Stimulated activated CD4-positive, alpha-beta T cell treated with anti-CD3 and anti-CD28 coated beads, TNF-alpha, amount 100 ng/mL, for 4 hours (primary cell): Measurements from ENCODE around the gene ANKRD36C.
"Not testable (repeated sequence)": the region's sequence is repeated elsewhere in the genome, so short reads cannot be mapped to it uniquely, and the experiment has no call there.

ENCODE experiments used
- DNase-seq, 3 experiments: peaks; one replicate each; pipeline ENCODE4 v3.0.0-alpha.2; 2020; ENCODE audit warnings: low read depth in 3 of 3

ANKRD36C gene

DNA sequence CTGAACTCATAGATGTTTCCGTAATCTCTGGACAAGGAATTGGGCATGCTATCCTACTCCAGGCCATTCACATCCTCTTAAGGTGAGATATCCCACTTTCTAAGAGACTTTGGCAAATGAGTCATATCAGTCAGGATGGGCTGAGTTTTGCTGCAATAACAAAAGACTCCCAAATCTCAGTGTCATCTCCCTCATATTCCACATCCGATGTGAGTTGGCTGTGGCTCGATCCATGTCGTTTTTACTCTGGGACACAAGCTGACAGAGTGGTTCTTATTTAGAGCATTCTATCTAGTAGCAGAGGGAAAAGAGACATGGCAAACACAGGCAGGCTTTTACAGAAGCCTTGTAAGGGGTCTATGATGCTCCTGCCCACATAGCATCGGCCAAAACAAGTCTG, 14.6 kb upstream of the ANKRD36C start:
- DNase-seq = not testable (repeated sequence)

DNA sequence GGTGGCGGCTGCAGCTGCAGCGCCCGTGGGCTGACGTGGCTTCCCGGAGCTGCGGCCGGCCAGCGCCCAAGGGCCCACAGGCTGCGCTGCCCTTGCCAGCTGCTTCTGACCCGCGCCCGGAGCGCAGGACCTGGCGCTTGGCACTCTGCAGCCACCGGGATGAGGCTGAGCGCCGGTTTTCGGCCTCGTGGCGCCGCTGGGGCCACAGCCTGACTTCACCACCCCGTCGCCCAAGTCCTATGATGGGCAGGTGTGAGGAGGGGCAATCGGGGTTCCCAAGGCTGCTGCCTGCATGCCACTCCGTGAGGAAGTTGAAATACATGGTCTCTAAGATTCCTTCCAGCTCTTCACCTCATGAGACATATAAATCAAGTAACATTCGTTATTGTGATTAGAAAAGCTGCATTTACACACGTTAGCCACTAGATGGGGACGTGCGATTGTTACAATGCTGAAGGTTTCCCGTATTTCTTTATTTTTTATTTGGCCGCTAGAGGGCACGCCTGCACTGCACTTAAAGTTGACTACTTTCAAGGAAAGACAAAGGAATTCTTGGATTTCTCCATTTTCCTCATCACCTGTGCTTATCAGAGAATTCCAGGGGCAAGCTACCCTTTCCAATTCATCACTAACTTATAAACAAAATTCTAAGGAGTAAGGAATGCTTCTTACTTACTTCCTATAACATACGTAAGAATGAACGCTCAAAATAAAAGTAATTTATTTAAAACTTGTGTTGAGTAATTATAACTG, 1.1 kb upstream of the ANKRD36C start:
- DNase-seq = peak in 1 of 3 experiments; percentile 21

DNA sequence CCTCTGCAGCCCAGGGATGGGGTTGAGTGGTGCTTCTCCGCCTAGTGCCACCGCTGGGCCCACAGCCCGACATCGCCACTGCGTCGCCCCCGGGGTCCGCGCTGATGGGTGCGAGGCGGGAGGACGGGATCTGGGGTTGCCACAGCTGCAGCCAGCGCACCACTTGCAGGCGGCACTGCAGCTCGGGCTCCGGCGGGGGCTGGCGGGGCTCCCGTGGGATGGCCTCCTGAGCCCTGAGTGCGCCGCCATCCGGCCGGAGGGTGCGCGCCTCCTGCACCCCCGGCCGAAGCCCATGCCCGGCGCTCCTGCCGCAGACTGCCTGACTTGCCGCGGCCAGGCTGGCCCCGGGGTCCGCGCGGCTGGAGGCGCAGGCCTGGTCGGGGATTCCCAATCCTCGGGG, 478 bp upstream of the ANKRD36C start:
- DNase-seq = not testable (repeated sequence)

DNA sequence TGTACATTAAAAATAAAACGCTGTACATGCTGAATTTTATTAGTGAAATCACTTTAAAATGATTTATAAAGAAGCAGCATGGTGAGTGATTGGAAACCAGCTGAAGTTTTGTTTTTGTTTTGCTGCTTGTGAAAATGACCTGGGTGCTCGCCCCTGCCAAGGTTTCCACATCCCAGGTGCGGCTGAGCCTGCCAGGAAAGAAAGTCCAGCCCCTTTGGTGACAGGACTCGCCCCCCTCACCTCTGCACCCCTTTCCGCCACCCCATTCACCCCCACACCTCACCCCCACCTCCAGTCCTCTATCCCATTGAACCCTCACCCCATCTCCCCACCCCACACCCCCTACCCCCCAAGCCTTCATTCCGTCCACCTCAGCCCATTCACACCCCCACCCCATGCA, 740 bp downstream of the ANKRD36C start:
- not testable (repeated sequence) for DNase-seq

DNA sequence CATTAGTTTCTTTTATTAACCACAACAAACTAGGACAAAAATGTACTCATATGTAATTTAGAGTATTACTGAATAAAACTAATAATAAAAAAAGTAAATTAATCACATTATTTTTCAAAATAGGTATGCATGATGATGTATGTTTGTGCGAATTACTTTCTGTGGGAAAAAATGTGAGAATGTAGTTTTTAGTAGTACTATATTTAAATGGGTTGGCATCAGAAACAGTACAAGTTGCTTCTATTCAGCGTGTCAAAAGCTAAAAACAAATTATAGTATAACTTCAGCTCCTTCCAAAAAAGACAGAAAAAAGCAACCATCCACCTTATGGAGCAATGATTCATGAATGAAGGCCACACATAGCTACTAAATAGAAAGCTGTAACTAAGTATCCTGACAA, 40.0 kb downstream of the ANKRD36C start:
- DNase-seq = not testable (repeated sequence)

DNA sequence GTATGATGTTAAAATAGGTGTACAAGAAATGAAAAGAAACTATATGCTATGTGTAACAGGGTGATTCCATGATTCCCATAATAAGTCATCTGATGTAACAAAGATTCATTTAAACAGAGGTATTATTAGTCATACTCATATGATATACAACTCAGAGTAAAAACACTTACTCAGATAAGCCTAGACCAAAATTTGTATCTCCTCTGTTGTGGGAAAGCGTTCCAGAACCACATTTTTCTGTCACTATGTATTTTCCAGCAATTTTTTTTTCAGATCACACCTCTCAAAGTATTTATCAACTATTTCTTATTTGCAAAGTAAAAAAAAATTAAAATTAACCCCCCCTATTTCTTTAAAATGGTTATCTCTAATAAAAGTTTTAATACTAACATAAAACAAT, 43.6 kb downstream of the ANKRD36C start:
- not testable (repeated sequence) for DNase-seq

DNA sequence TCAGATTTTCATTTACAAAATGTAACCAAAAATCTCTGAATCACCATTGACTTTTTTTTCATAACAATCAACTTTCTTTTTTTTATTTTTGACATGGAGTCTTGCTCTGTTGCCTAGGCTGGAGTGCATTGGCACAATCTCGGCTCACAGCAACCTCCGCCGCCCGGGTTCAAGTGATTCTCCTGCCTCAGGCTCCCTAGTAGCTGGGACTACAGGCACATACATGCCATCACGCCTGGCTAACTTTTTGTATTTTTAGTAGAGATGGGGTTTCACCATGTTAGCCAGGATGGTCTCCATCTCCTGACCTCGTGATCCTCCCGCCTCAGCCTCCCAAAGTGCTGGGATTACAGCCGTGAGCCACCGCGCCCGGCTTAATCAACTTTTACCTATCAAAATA, 51.7 kb downstream of the ANKRD36C start:
- not testable (repeated sequence) for DNase-seq

DNA sequence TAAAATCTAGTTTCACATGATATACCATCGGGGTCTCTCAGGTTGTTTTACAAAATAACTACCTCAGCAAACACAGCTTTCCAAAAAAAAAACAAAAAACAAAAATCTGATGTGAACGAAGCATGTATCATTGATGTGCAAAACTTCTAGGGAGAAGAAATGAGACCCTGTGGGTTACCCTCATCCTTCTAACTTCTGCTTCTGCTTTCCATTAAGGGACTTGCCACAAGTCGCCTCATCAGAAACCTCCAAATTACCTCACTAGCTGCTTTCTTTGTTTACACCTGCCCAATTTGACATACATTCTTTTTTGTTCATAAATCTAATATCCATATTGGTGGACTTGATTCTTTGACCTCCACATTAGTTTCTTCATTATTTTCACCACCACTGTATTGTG, 60.9 kb downstream of the ANKRD36C start:
- not testable (repeated sequence) for DNase-seq

DNA sequence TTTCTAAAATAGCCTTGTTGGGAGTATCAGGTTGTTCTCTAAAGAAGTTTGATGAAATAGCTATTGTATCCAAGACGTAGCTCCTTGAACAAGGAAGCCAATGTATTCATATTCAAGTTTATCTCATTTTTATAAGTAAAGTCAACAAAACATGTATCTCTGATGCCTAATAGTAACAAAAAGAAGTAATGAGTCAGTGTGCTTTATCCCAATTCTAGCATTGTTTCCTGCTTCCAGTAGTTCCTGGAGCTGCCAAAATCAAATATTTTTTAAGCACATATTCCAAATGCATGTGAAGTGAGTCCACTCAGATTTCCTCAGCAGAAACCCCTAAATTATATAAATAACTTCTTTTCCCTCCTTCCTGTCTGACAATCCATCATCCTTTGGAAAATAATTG, 74.6 kb downstream of the ANKRD36C start:
- not testable (repeated sequence) for DNase-seq

DNA sequence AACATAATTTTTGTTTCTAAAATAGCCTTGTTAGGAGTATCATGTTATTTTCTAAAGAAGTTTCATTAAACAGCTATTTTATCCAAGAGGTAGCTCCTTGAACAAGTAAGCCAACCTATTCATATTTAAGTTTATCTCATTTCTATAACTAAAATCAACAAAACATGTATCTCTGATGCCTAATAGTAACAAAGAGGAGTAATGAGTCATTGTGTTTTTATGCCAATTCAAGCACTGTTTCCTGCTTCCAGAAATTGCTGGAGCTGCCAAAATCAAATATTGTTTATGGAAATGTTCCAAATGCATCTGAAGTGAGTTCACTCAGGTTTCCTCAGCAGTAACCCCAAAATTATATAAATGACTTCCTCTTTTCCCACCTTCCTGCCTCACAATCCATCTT, 76.5 kb downstream of the ANKRD36C start:
- DNase-seq = not testable (repeated sequence)

DNA sequence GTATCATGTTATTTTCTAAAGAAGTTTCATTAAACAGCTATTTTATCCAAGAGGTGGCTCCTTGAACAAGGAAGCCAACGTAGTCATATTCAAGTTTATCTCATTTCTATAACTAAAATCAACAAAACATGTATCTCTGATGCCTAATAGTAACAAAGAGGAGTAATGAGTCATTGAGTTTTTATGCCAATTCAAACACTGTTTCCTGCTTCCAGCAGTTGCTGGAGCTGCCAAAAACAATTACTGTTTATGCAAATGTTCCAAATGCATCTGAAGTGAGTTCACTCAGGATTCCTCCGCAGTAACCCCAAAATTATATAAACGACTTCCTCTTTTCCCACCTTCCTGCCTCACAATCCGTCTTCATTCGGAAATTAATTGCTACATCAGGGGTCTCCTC, 80.2 kb downstream of the ANKRD36C start:
- not testable (repeated sequence) for DNase-seq

DNA sequence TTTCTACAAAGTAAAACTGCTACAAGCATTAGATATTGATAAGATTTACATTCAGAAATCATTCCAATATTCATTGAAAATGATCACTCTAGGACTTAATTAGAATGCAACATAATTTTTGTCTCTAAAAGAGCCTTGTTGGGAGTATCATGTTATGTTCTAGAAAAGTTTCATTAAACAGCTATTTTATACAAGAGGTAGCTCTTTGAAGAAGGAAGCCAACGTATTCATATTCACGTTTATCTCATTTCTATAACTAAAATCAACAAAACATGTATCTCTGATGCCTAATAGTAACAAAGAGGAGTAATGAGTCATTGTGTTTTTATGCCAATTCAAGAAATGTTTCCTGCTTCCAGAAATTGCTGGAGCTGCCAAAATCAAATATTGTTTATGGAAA, 97.2 kb downstream of the ANKRD36C start:
- DNase-seq = not testable (repeated sequence)

DNA sequence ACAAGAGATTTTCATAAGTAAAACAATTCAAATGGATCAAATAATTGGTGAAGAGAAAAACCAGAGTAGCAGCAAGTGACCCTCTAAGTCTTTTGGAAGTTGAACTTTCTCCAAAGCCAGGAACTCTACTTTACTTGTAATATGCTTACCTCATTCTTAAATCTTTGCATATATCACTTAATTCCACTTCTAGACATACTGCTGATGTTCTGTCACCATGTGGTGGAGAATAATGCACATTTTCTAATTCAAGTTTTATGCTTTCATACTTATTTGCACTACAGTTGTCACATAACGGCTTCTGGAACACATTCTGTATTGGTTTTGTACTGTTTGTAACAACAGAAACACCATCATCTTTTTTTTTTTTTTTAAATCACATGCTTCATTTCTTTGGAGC, 123.7 kb downstream of the ANKRD36C start:
- DNase-seq = not testable (repeated sequence)

DNA sequence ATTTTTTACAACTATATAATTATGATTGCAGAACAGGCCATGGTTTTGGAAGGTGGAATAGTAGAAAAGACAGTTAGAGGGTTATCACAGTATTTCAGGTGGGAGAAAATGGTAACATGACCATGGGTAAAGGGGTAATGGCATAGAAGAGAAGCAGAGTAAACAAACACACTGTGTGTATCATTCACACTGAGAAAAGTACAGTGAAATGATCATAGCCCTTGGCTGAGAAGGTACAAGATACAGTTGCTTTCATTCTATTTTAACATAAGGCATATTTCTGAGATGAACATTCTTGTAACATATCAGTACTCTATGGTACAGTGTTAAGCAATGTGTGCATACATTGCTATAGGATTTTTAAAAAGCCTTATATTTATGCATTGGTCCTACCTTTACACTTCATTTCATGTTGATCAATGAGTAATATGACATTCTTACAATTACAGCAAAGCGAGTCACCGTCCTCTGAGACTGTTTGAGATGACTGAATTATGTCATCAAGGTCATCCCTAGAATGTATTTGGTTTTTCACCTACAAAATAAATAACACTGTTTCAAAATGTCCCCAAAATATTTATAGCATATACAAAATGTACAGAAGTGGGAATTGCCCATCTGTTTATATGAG, 124.5 kb downstream of the ANKRD36C start:
- not testable (repeated sequence) for DNase-seq

DNA sequence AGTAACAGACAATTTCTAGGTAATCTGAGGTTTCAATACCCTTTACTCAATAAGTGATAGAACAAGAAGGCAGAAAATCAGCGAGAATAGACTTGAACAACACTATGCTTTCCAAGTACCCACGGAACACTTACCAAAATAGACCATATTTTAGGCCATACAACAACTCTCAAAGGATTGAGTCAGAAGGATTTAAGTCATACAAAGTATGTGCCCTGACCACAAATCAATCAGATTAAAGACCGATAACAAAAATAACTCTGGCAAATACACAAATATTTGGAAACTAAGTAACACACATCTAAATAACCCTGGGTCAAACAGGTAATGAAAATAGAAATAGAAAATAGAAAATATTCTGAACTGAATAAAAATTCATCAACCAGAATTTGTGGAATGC, 129.5 kb downstream of the ANKRD36C start:
- DNase-seq = not testable (repeated sequence)

DNA sequence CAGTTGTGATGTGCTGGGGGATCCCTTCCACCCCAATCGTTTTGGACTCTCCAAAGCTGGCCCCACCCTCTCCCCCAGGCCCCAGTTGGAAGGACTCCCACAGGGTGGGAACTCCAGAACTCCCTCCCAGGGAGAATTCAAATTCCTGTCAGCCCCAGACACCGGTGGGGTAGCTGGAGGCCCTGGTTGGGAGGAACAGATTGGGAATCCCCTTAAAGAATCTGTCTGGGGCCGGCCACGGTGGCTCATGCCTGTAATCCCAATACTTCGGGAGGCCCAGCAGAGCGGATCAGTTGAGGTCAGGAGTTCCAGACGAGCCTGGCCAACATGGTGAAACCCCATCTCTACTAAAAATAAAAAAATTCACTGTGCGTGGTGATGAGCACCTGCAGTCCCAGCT, 155.5 kb downstream of the ANKRD36C start:
- no peak for DNase-seq

DNA sequence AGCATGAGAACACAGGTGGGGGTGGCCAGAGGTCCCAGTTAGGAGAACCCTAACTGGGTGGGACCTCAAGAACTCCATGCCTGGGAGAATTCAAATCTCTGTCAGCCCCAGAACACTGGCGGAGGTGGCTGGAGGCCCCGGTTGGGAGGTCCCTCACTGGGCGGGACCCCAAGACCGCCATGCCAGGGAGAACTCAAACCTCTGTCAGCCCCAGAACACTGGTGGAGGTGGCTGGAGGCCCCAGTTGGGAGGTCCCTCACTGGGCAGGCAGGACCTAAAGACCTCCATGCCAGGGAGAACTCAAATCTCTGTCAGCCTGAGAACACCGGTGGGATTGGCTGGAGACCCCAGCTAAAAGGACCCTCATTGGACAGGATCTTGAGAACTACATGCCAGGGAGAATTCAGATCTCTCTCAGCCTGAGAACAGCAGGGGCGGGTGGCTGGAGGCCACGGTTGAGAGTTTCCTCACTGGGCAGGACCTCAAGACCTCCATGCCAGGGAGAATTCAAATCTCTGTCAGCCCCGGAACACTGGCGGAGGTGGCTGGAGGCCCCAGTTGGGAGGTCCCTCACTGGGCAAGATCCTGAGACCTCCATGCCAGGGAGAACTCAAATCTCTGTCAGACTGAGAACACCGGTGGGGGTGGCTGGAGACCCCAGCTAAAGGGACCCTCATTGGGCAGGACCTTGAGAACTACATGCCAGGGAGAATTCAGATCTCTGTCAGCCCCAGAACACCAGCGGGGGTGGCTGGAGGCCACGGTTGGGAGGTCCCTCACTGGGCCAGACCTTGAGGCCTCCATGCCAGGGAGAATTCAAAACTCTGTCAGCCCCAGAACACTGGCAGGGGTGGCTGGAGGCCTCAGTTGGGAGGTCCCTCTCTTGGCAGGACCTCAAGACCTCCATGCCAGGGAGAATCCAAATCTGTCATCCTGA, 157.3 kb downstream of the ANKRD36C start:
- not testable (repeated sequence) for DNase-seq

DNA sequence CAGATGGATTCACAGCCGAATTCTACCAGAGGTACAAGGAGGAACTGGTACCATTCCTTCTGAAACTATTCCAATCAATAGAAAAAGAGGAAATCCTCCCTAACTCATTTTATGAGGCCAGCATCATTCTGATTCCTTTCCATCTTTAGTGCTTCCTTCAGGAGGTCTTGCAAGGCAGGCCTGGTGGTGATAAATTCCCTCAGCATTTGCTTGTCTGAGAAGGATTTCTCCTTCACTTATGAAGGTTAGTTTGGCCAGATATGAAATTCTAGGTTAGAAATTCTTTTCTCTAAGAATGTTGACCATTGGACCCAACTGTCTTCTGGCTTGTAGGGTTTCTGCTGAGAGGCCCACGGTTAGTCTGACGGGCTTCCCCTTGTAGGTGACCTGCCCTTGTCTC, 167.4 kb downstream of the ANKRD36C start:
- not testable (repeated sequence) for DNase-seq

DNA sequence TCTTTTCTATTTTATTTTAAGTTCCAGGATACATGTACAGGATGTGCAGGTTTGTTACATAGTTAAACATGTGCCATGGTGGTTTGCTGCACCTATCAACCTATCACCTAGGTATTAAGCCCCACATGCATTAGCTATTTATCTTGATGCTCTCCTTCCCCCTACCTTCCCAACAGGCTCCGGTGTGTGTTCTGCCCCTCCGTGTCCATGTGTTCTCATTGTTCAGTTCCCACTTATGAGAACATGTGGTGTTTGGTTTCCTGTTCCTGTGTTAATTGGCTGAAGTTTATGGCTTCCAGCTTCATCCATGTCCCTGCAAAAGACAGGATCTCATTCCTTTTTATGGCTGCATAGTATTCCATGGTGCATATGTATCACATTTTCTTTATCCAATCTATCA, 174.1 kb downstream of the ANKRD36C start:
- DNase-seq = not testable (repeated sequence)

DNA sequence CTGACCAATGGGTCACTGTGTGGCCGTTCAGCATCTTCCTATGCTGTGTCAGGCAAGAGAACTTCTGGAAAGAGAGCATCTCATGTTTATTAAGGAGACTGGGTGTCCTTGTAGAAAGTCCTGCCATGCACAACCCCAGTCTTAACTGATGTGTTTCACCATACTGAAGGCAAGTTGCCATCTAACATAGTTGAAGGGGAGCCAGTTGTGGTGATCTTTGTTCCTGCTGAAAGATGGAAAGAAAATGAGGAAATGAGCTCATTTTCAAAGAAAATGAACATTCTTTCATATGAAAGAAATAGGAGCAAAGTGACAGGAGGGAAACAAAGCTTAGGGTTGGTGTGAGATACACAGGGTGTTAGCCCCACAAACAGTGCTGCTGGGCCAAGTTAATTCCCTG, 178.3 kb downstream of the ANKRD36C start:
- not testable (repeated sequence) for DNase-seq

DNA sequence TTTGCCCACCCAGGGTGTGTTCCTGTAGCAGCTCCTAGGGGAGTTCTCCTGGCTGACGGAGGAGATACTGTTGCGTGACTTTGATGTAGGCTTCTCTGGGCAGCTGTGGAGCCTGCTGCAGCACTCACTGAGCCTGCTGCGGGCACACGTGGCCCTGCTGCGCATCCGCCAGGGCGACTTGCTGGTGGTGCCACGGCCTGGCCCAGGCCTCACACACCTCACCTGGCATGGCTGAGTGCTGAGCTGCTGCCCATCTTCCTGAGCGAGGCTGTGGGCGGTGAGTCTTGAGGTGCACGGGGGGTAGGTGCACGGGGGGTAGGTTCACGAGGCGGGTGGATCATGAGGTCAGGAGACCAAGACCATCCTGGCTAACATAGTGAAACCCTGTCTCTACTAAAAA, 191.7 kb downstream of the ANKRD36C start:
- no peak for DNase-seq
